Inflammatory macrophage treated with lipopolysaccharide for 1 hour (primary cell): Measurements from ENCODE around the gene FBRSL1.

ENCODE experiments used
- DNase-seq, 2 donors: peaks; one replicate each; pipeline ENCODE4 v3.0.0-alpha.2; 2020 to 2022

Gene FBRSL1

GRCh38 chr12:132513458-132514135 is 23.6 kb downstream of the FBRSL1 start:
- DNase-seq = no peak

- no peak for DNase-seq
Observed at GRCh38 chr12:132514216-132514820, 24.4 kb downstream of the FBRSL1 start.

GRCh38 chr12:132514838-132515237 is 24.9 kb downstream of the FBRSL1 start:
- DNase-seq = no peak

- DNase-seq = no peak
Observed at GRCh38 chr12:132516095-132517012, 26.4 kb downstream of the FBRSL1 start.

- no peak for DNase-seq
Observed at GRCh38 chr12:132517013-132517739, 27.2 kb downstream of the FBRSL1 start.

GRCh38 chr12:132517740-132518100 is 27.8 kb downstream of the FBRSL1 start:
- no peak for DNase-seq

GRCh38 chr12:132518354-132518992 is 28.5 kb downstream of the FBRSL1 start:
- DNase-seq = no peak

- peak in 1 of 2 donors; percentile 3 for DNase-seq
Observed at GRCh38 chr12:132520421-132521199, 30.7 kb downstream of the FBRSL1 start.

GRCh38 chr12:132521200-132521580 is 31.2 kb downstream of the FBRSL1 start:
- no peak for DNase-seq

- no peak for DNase-seq
Observed at GRCh38 chr12:132521712-132522292, 31.9 kb downstream of the FBRSL1 start.

GRCh38 chr12:132522592-132523380 is 32.8 kb downstream of the FBRSL1 start:
- DNase-seq = no peak

GRCh38 chr12:132523576-132524331 is 33.8 kb downstream of the FBRSL1 start:
- peak; percentile 20 to 81 for DNase-seq

GRCh38 chr12:132524405-132524804 is 34.5 kb downstream of the FBRSL1 start:
- peak in 1 of 2 donors; percentile 3 for DNase-seq

- no peak for DNase-seq
Observed at GRCh38 chr12:132525011-132525832, 35.3 kb downstream of the FBRSL1 start.

GRCh38 chr12:132525833-132526455 is 36.0 kb downstream of the FBRSL1 start:
- no peak for DNase-seq

- DNase-seq = no peak
Observed at GRCh38 chr12:132527186-132527882, 37.4 kb downstream of the FBRSL1 start.

- DNase-seq = no peak
Observed at GRCh38 chr12:132527883-132528264, 37.9 kb downstream of the FBRSL1 start.
